ENCODE measurements around the gene ABCG2. TPM values are rescaled to one million over a fixed set of nuclear protein-coding genes. Genes with fewer than 3 reads are reported as not detected.

The ABCG2 gene
- total RNA-seq, 1 donor from 2014 or later: 21.5 TPM

DNA sequence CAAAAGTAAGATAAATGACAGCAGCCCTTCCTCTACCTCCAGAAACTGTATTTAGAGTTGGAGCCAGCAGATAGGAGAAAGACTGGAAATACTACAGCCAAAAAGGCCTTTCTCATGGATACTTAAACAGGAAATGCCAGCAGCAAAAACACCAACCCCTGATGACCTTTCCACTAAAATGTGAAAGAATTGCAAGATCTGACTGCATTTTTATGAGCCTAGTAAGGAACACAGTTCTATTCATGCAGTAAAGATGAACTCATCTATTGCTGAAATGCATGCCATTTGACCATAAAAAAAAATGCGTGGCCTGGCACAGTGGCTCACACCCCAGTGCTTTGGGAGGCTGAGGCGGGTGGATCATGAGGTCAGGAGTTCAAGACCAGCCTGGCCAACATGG, 19.9 kb downstream of the ABCG2 start:
- H3K9me3 Mint-ChIP-seq: peaks cover 11% of the 10 kb centered on the region
- DNase-seq (ENCODE audit: extremely low spot score, unreplicated experiment): no peak
- H3K4me1 Mint-ChIP-seq (ENCODE audit: unreplicated experiment): peaks cover 5% of the 10 kb centered on the region
- H3K27me3 Mint-ChIP-seq: no peaks in the 10 kb centered on the region
- H3K36me3 Mint-ChIP-seq: no peaks in the 10 kb centered on the region
- TF ChIP-seq, protein P1, sequence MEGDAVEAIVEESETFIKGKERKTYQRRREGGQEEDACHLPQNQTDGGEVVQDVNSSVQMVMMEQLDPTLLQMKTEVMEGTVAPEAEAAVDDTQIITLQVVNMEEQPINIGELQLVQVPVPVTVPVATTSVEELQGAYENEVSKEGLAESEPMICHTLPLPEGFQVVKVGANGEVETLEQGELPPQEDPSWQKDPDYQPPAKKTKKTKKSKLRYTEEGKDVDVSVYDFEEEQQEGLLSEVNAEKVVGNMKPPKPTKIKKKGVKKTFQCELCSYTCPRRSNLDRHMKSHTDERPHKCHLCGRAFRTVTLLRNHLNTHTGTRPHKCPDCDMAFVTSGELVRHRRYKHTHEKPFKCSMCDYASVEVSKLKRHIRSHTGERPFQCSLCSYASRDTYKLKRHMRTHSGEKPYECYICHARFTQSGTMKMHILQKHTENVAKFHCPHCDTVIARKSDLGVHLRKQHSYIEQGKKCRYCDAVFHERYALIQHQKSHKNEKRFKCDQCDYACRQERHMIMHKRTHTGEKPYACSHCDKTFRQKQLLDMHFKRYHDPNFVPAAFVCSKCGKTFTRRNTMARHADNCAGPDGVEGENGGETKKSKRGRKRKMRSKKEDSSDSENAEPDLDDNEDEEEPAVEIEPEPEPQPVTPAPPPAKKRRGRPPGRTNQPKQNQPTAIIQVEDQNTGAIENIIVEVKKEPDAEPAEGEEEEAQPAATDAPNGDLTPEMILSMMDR (conservative IDR thresholded peaks at IDR 0.05): no peak
- no peak overlapping the region for H3K4me3 Mint-ChIP-seq
- no peak overlapping the region for H3K27ac Mint-ChIP-seq

DNA sequence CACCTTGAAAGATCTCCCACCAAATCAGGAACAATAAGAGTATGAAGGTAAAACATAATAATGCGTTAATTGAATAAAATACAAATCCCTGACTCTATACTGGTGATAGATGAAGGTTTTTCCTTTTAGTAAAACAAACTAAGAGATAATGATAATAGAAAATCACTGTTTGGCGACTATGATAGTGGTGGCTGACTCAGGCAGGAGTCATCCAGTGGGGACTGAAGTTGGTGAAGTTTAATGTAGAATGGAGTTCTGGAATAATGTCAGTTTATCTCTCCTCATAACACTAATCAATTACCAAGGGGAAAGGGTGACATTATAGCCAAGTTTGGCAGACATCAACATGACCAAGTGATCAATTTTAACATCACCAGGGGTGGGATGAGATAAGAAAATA, 21.3 kb downstream of the ABCG2 start:
- H3K4me1 Mint-ChIP-seq (ENCODE audit: unreplicated experiment): peaks cover 5% of the 10 kb centered on the region
- H3K27me3 Mint-ChIP-seq: no peaks in the 10 kb centered on the region
- DNase-seq (ENCODE audit: extremely low spot score, unreplicated experiment): no peak
- no peak overlapping the region for H3K4me3 Mint-ChIP-seq
- no peaks in the 10 kb centered on the region for H3K36me3 Mint-ChIP-seq
- H3K9me3 Mint-ChIP-seq: peaks cover 11% of the 10 kb centered on the region
- TF ChIP-seq, protein P1 (conservative IDR thresholded peaks at IDR 0.05): no peak
- H3K27ac Mint-ChIP-seq: no peak overlapping the region

DNA sequence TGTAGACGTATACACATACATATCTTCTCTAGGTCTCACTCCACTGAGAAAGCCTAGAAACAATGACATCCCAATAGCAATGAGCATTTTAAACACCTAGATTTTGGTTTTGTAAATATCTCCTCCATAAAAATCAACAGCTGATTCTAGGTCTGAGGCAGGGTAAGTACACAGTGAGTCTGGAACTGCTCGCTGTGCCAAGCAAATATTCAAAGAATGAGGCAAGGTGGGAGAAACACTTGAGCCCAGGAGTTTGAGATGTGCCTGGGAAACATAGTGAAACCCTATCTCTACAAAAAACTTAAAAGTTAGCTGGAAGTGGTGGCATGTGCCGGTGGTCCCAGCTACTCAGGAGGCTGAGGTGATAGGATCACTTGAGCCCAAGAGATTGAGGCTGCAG, 22.2 kb downstream of the ABCG2 start:
- no peak overlapping the region for H3K4me3 Mint-ChIP-seq
- peaks cover 5% of the 10 kb centered on the region for H3K4me1 Mint-ChIP-seq (ENCODE audit: unreplicated experiment)
- TF ChIP-seq, protein P1 (conservative IDR thresholded peaks at IDR 0.05): no peak
- peaks cover 6% of the 10 kb centered on the region for H3K9me3 Mint-ChIP-seq
- DNase-seq (ENCODE audit: extremely low spot score, unreplicated experiment): no peak
- no peaks in the 10 kb centered on the region for H3K27me3 Mint-ChIP-seq
- H3K27ac Mint-ChIP-seq: no peak overlapping the region
- no peaks in the 10 kb centered on the region for H3K36me3 Mint-ChIP-seq

DNA sequence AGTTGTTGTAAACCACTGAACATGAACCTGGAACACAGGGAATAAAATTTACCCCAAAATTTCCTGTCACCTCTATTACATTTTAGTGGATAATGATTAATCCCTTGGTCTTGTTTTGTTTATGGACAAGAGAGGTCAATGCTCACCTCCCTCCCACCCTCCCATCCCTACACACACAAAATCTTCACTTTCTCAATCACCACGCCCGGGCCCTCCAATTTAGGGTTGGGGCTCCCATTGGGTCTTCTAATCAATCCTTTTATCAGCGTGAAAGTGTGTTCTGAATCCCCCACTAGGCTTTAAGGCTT, 23.1 kb downstream of the ABCG2 start:
- no peak for DNase-seq (ENCODE audit: extremely low spot score, unreplicated experiment)
- Mint-ChIP-seq H3K4me1 (ENCODE audit: unreplicated experiment) (peaks cover 5% of the 10 kb centered on the region), H3K36me3 (no peaks in the 10 kb centered on the region), H3K27me3 (no peaks in the 10 kb centered on the region), H3K27ac (no peak overlapping the region), H3K4me3 (no peak overlapping the region), H3K9me3 (peaks cover 6% of the 10 kb centered on the region)
- TF ChIP-seq, protein P1 (conservative IDR thresholded peaks at IDR 0.05): no peak

DNA sequence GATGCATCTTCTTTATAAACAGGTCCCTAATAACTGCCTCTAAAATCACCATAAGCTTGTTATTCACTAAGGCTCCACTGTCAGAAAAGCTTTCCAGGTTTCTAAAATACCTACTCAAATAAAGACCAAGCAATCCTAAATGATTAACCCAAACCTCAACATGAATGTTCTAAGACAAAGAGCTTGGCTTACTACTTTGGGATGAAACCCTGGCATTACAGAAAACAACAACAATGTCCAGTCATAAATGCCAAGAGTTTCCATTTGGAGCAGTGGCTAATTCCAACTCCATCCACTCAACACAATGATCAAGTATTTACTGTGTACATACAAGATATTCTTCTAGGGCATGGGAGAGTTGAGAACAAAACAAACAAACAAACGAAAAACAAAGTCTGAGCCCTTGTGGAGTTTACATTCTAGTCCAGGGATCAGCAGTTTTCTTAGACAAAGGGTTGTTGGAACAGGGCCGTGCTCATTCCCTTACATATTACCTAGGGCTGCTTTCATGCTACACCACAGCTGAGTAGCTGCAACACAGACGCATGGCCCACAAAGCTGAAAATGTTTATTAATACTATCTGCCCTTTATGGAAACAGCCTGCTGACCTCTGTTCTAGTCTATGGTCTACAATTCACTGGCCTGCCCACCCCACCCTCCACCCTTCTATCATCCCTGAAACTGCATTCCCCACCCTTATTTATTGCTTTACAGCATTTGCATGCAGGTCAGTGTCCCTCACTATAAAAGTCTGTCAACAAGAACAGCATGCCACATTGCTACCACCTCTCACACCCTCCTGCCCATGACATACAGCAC, 23.7 kb downstream of the ABCG2 start:
- peaks cover 5% of the 10 kb centered on the region for H3K4me1 Mint-ChIP-seq (ENCODE audit: unreplicated experiment)
- H3K9me3 Mint-ChIP-seq: peaks cover 6% of the 10 kb centered on the region
- no peak overlapping the region for H3K4me3 Mint-ChIP-seq
- H3K27ac Mint-ChIP-seq: no peak overlapping the region
- no peak for DNase-seq (ENCODE audit: extremely low spot score, unreplicated experiment)
- TF ChIP-seq, protein P1 (conservative IDR thresholded peaks at IDR 0.05): no peak
- peaks cover under 1% of the 10 kb centered on the region for H3K36me3 Mint-ChIP-seq
- H3K27me3 Mint-ChIP-seq: no peaks in the 10 kb centered on the region

All from type B pancreatic cell (in vitro differentiated cells).